NCI-H2107 treated with DMSO at 0.1 percent for 48 hours (cell line): ENCODE data around the gene NKRF.

Source experiments
- DNase-seq: peaks from one replicate; lab custom pipeline; 2025; ENCODE audit not compliant: unreplicated experiment; lab: John Stamatoyannopoulos, UW

Gene NKRF

GRCh38 chrX:119617517-119618164 is 11.4 kb upstream of the NKRF start:
- DNase-seq: no peak

GRCh38 chrX:119614776-119615175 is 8.6 kb upstream of the NKRF start:
- DNase-seq: no peak

GRCh38 chrX:119607018-119607389 is 780 bp upstream of the NKRF start:
- no peak for DNase-seq

DNA sequence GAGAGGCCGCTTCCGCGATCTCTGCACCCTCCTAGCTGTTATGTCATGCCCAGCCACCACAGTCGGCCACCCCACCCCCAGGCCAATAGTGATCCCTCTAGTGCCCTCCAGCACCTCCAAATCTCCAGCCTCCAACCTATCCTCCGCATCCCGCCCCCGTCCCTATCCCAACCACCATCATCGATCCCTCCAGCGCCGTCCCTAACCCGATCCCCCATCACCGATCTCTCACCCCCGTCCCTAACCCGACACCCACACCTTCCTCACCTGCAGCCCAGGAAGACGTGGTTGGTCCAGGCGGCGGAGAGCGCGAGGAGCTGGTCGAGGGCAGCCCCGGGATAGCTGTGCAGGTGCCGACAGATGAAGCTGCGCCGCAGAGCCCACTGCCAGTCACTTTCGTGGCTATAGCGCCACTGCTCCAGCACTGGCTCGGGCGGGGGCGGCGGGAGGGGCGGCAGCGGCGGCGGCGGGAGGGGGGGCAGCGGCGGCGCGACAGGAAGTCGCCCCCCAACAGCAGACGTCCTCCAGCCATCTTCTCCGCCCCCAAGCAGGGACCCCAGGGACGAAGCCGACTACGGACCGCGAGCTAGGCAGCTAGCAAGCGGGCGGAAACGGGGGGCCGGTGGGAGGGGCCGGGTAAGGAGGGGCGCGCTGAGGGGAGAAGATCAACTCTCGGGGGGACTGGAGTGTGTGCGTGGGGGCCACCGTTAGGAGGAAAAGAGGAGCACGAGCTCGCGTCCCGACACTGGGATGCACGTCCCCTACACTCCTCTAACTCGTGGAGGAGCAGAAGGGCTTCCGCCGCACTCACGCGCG is 552 bp downstream of the NKRF start:
- peak; percentile 4 for DNase-seq

DNA sequence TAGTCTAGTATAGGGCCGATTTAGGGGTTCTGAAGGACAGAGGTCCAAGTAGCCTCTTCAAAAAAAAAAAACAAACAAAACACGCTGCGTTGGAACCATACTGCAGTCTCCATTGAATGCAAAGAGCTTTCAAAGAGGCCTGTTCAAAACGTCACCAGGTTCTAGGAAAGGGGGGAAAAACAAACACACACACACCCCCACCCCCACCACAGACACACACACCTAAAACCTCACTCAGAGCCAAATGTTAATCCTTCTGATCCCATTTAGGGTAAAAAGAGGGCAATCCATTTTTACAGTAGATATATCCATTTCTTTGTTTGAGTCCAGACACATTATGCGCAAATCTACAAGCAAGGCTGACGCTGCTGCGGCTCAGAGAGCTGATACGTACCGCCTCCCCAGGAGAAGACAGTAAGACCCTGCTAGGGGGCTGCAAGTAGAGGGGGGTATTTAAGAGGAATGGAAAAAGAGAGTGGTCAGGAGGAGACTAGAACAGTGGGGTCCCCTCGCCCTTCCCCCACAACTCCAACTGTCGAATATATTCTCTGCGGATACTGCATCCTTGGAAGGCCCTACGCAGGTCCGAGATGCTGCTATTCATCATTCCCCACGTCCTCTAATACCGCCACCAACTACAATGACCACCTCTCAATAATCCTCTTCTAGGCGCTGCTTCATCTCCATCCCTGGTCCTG is 1.3 kb downstream of the NKRF start:
- DNase-seq: peak; percentile 29

DNA sequence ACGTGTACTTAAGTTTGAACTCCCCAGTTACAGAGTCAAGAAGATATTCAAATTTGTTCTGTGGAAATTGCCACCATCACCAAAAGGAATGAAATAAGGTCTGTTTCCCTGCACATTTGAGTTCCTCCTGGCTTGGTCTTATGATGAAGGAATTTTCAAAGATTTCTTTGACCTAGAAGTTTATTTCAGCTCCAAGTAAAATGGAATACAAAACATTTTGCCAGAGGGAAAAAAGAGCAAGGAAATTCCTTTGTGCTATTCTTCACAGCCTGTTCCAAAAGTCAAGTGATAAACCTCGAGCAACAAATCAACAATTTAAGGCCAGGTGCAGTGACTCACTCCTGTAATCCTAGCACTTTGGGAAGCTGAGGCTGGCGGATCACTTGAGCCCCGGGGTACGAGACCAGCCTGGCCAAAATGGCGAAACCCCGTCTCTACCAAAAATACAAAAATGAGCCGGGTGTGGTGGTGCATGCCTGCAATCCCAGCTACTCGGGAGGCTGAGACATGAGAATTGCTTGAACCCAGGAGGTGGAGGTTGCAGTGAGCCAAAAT is 3.4 kb downstream of the NKRF start:
- DNase-seq: no peak

DNA sequence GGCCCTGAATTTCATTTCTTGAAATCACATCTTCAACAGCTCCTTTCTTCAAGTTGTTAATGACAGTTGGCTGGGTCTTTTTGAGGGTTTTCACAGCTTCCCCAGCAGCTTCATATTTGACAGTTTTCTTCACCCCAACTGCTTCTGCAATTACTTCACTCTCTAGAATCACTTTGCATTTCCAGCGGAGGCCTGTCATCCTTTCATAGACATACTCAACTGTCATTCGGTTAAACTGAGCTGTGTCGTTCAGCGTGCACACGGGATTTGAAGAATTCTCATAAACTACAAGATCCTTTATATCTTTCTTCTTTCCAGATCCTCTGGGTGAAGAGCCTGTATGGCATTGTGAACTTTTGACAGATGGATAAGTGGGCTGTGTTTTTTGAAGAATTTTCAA is 16.4 kb downstream of the NKRF start:
- no peak for DNase-seq

GRCh38 chrX:119583431-119584059 is 22.7 kb downstream of the NKRF start:
- no peak for DNase-seq

DNA sequence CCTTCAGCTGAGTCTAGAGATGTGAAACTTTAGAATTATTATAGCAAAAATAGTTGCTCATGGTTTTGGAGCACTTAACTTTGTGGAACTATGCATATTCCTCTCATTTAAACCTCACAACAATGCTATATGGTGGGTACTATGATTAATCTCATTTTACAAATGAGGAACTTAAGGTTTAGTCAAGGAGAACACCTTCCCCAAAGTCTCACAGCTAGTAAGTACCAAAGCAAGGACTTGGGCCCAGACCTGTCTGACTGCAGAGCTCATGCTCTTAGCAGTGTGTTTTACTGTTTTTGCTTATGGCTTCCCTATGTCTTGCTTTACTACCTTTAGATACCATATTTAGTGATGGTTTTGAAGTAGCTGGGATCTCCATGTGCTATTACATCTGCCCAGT is 26.8 kb downstream of the NKRF start:
- no peak for DNase-seq

DNA sequence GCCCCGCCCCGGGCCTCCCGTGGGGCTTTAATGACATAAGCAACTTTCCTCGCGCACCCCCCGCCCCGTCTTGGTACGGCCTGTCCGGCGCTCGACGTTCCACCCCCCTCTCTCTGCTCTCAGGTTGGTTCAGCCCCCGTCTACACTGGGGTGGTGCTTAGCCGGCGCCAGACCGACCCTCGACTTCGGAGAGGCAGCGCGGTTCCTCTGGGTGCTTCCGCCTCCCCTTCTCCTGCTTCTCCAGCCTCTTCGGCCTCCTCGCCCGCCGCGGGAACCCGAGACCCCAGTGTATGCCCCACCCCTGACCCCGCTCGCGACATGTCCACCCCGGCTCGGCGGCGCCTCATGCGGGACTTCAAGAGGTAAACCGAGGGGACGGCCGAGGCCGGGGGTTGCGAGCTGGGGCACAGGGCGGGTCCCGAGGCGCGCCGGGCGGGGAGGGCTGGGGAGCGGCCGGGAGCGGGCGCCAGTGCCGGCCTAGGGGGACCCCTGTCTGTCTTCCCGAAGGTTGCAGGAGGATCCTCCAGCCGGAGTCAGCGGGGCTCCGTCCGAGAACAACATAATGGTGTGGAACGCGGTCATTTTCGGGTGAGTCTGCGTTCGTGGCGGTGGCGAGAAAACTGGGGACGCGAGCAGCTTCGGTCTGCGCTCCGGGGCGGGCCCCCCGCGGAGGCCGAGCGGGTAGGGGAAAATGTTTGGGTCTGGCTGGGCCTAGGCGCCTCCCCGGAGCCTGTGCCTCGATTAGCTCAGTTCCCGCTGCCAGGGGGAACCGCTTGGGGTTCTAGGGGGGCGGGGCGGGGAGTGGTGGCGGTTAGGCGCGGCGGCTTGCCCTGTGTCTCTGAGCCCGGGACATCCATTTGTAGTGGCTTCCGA is 31.6 kb downstream of the NKRF start, which contains the start of gene UBE2A:
UBE2A (plus strand) TSS at position 170 of the 873 bp plus-strand sequence; CDS start at position 319, 149 bp downstream.
- peak; percentile 77 for DNase-seq

DNA sequence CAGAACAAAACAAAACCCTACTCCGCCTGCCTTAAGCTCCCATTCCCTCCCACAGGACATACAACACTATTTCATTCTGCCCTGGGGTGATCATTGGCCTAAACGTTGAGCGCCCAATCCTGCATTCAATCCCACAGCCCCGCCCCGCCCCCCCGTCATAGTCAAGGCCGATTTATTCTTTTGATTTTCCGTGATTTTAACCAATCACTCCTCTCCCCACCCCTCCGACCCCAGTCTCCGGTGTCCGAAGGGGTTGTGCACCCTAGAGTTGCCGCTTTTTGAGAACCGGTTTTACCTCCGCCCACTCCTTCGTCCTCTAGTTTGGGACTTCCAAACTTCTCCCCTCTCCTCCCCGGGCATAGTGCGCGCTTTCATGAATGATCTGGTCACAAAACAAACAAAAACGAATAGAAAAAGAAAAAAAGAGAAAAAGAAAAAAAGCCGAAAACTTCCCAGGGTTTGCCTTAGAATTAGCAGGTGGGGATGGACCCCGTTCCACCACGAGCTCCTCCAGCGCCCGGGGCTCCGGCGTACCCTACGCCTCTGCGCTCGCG is 32.3 kb downstream of the NKRF start:
- DNase-seq: no peak

DNA sequence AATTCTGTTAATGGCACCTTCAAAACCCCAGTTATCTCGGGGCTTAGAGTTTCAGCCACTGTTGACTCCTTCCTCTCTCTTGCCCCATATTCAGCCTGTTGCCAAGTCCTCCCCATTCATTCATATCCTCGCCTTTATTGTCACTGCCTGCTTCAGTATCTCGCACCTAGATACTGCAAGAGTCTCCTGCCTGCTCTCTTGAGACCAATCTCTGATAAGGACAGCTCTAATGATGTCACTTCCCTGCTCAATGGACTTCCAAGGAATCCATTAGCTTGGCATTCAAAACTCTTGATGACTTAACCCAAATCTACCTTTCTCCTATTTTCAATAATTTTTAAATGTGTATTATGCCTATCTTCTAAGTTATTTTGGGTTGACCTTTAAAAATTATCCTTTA is 33.0 kb downstream of the NKRF start:
- DNase-seq: no peak

- DNase-seq: no peak
Measured at GRCh38 chrX:119570351-119570835, 35.8 kb downstream of the NKRF start.

DNA sequence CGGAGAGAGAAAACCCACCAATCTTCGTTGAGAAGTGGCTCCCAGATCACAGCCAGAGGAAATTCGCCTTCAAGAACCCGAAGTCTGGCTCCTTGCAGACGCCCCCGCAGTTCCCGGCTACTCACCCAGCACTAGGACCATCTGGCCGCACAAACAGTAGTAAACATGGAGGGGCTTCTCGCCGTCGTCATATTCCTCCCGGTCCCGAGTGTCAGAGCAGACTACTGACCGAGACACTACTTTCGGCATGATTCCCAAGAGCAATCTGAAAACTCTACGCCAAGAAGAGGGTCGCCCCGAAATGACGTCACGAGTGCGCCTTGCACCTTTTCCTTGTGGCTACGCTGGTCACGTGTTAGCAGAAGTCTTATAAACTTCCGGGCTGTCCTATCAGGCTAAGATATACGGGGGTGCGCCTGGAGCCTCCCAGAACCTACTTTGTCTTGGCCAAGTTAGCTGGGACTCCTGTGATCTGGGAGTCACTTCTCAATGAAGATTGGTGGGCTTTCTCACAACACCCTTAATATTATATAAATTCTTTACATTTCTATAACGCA is 41.0 kb downstream of the NKRF start, which contains the start of gene STEEP1:
STEEP1 (minus strand) TSS at position 303 of the 557 bp plus-strand sequence; CDS start at position 249, 54 bp downstream.
- DNase-seq: peak; percentile 93

DNA sequence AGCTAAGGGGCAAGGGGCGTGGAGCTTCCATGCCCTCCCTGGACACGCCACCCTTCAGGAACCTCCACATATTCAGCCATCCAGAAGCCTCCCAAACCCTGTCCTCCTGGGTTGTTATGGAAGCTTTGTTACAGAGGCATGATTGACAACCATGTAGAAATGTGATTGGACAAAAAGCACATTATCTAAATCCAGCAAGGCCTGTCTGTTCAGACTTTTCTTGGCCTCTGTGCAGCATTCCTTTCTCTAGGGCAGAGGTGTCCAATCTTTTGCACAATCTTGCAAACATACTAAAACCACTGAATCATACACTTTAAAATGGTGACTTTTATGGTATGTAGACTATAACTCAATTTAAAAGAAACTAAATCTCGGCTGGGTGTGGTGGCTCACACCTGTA is 53.7 kb downstream of the NKRF start:
- no peak for DNase-seq

GRCh38 chrX:119549327-119550016 is 56.8 kb downstream of the NKRF start:
- DNase-seq: no peak

DNA sequence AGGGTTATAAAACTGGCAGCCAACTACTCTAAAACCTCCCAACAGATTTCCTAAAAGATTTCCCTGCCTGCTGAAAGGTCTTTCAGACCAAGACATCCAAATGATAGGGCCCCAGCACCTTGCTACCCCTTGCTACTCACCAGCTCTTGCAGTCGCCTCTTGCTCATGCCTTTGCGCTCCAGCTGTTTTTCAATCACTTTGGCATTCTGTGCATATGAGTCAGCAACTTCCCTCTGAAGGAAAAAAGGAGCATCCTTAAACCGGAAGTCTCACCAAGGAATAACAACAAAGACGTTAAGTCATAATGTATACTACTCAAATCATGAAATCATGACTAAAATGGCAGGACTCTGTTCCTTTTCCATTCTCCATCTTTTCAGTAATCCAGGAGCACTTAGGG is 65.0 kb downstream of the NKRF start:
- DNase-seq: no peak

GRCh38 chrX:119539872-119540271 is 66.4 kb downstream of the NKRF start:
- no peak for DNase-seq
